GM12865 (cell line): ENCODE data around the gene FBXW12.

Experiments used
- DNase-seq: peaks from one replicate; pipeline ENCODE4 v3.0.0; 2010; ENCODE audit warnings: low read depth
- H3K4me3 ChIP-seq: 2 replicates; pipeline ENCODE4 v1.5.1; 2011; ENCODE audit warnings: mild to moderate bottlenecking, low read depth, low read length, control low read depth
- TF ChIP-seq, protein P1 (sequence below): IDR thresholded peaks from 2 replicates; pipeline ENCODE4 v1.5.1; 2011; ENCODE audit warnings: low read length, control low read depth, low read depth, inconsistent platforms; ENCODE audit not compliant: insufficient read depth; ENCODE audit errors: missing control alignments

The FBXW12 gene

DNA sequence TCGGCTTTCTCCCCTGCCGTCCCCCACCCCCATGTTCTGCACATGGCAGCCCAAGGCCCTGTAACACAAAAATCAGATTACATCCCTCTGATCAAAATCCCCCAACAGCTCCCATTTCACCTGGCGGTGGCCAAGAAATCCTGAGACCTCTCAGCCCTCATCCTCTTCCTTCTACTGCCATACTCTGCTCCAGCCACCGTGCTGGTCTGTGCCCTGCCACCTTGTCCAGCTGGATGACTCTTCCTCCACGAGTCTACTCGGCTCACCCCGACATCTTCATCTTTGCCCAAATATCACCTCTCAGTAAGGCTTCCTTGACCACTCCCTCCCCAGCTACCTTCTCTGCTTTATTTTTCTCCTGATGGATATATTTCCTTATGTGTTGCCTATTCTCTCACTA lies 64.8 kb downstream of the FBXW12 start:
- H3K4me3 ChIP-seq, result no peak overlapping the region
- TF ChIP-seq, protein P1, sequence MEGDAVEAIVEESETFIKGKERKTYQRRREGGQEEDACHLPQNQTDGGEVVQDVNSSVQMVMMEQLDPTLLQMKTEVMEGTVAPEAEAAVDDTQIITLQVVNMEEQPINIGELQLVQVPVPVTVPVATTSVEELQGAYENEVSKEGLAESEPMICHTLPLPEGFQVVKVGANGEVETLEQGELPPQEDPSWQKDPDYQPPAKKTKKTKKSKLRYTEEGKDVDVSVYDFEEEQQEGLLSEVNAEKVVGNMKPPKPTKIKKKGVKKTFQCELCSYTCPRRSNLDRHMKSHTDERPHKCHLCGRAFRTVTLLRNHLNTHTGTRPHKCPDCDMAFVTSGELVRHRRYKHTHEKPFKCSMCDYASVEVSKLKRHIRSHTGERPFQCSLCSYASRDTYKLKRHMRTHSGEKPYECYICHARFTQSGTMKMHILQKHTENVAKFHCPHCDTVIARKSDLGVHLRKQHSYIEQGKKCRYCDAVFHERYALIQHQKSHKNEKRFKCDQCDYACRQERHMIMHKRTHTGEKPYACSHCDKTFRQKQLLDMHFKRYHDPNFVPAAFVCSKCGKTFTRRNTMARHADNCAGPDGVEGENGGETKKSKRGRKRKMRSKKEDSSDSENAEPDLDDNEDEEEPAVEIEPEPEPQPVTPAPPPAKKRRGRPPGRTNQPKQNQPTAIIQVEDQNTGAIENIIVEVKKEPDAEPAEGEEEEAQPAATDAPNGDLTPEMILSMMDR, result no peak
- no peak for DNase-seq

GRCh38 chr3:48437812-48438211 lies 65.8 kb downstream of the FBXW12 start:
- no peak overlapping the region for H3K4me3 ChIP-seq
- TF ChIP-seq, protein P1, result no peak
- no peak for DNase-seq

- TF ChIP-seq, protein P1, result no peak
- peak; percentile 98 for DNase-seq
- H3K4me3 ChIP-seq, result peak within 1 kb of the TSS; percentile 93
These were observed 68.0 kb downstream of the FBXW12 start, which contains the start of the genes CCDC51 and TMA7 for GRCh38 chr3:48439820-48440589. Gene CCDC51, minus strand, starts transcription at chr3:48440119. Its CDS starts 4,991 bp downstream, at chr3:48435128. Gene TMA7, plus strand, starts transcription at chr3:48440257. Its CDS starts 40 bp downstream, at chr3:48440297.

- TF ChIP-seq, protein P1, result no peak
- DNase-seq, result no peak
- H3K4me3 ChIP-seq, result peak overlapping the region; percentile 93
These were observed 68.6 kb downstream of the FBXW12 start for GRCh38 chr3:48440590-48440958.

DNA sequence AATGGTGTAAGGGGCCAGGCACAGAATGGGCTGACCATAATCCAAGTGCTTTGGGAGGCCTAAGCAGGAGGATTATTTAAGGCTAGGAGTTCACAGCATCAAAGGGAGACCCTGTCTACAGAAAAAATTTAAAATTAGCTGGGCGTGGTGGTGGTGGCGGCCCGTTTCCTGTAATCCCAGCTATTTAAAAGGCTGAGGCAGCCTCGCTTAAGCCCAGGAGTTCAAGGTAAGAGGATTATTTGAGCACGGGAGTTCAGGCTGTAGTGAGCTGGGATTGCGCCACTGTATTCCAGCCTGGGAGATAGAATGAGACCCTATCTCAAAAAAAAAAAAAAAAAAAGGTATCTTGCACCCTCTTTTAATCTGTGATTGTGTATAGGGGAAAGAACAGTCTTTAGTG lies 69.9 kb downstream of the FBXW12 start:
- peak overlapping the region; percentile 93; the same call in 1 of the 2 replicates for H3K4me3 ChIP-seq
- no peak for DNase-seq
- TF ChIP-seq, protein P1, result no peak
